ENCODE data around the gene S100B.
A peak's percentile ranks its signal among the peaks of the same experiment; 100 is the strongest.

Gene S100B

GRCh38 chr21:46557469-46557868 is 47.4 kb downstream of the S100B start:
- TF ChIP-seq TCF12 (IDR thresholded peaks at IDR 0.05; ENCODE audit: low read depth): no peak
- TF ChIP-seq RAD21 (IDR thresholded peaks at IDR 0.05; ENCODE audit: low read depth): no peak
- TF ChIP-seq FOXM1 (IDR thresholded peaks at IDR 0.05; ENCODE audit: borderline replicate concordance, low read depth): no peak
- no peak for TF ChIP-seq CEBPB (IDR thresholded peaks at IDR 0.05)
- TF ChIP-seq REST (IDR thresholded peaks at IDR 0.05; ENCODE audit: low read depth): no peak
- no peak for TF ChIP-seq EP300 (IDR thresholded peaks at IDR 0.05; ENCODE audit: borderline replicate concordance)
- TF ChIP-seq ZBTB7A (IDR thresholded peaks at IDR 0.05; ENCODE audit: low read depth): no peak
- TF ChIP-seq, protein P1, sequence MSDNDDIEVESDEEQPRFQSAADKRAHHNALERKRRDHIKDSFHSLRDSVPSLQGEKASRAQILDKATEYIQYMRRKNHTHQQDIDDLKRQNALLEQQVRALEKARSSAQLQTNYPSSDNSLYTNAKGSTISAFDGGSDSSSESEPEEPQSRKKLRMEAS (IDR thresholded peaks at IDR 0.05): no peak
- no peak for TF ChIP-seq NFIC (IDR thresholded peaks at IDR 0.05)
- TF ChIP-seq TEAD4 (IDR thresholded peaks at IDR 0.05): no peak
- TF ChIP-seq, protein P2, sequence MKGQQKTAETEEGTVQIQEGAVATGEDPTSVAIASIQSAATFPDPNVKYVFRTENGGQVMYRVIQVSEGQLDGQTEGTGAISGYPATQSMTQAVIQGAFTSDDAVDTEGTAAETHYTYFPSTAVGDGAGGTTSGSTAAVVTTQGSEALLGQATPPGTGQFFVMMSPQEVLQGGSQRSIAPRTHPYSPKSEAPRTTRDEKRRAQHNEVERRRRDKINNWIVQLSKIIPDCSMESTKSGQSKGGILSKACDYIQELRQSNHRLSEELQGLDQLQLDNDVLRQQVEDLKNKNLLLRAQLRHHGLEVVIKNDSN (IDR thresholded peaks at IDR 0.05): no peak
- no peak for TF ChIP-seq EGR1 (IDR thresholded peaks at IDR 0.05)
- no peak for TF ChIP-seq CREB1 (IDR thresholded peaks at IDR 0.05; ENCODE audit: low read depth)
- no peak for TF ChIP-seq TAF1 (IDR thresholded peaks at IDR 0.05; ENCODE audit: low read depth)
- TF ChIP-seq YY1 (IDR thresholded peaks at IDR 0.05; ENCODE audit: low read depth): no peak

DNA sequence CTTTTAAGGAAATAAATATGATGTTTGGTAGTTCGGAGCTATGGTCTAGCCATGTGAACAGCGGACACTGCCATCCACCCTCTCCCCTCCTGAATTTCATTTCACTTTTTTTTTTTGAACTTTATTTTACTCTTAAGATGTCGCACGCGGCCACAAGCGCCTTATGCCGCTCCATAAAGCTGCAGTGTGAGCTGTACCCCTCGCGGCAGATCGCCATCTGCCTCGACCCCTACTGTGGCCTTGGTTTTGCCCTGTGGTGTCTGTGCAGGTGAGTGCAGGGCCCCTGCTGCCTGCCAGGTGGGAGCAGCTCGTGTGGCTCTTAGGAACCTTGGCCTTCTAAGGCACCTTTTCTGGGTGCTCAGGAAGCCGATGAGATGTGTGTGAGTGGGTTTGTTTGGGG is 48.1 kb downstream of the S100B start:
- no peak for TF ChIP-seq TCF12 (IDR thresholded peaks at IDR 0.05; ENCODE audit: low read depth)
- no peak for TF ChIP-seq EP300 (IDR thresholded peaks at IDR 0.05; ENCODE audit: borderline replicate concordance)
- TF ChIP-seq REST (IDR thresholded peaks at IDR 0.05; ENCODE audit: low read depth): no peak
- TF ChIP-seq, protein P2 (IDR thresholded peaks at IDR 0.05): no peak
- TF ChIP-seq TAF1 (IDR thresholded peaks at IDR 0.05; ENCODE audit: low read depth): no peak
- TF ChIP-seq EGR1 (IDR thresholded peaks at IDR 0.05): no peak
- no peak for TF ChIP-seq CEBPB (IDR thresholded peaks at IDR 0.05)
- TF ChIP-seq NFIC (IDR thresholded peaks at IDR 0.05): no peak
- no peak for TF ChIP-seq FOXM1 (IDR thresholded peaks at IDR 0.05; ENCODE audit: borderline replicate concordance, low read depth)
- no peak for TF ChIP-seq TEAD4 (IDR thresholded peaks at IDR 0.05)
- no peak for TF ChIP-seq RAD21 (IDR thresholded peaks at IDR 0.05; ENCODE audit: low read depth)
- TF ChIP-seq CREB1 (IDR thresholded peaks at IDR 0.05; ENCODE audit: low read depth): no peak
- no peak for TF ChIP-seq ZBTB7A (IDR thresholded peaks at IDR 0.05; ENCODE audit: low read depth)
- TF ChIP-seq, protein P1 (IDR thresholded peaks at IDR 0.05): no peak
- no peak for TF ChIP-seq YY1 (IDR thresholded peaks at IDR 0.05; ENCODE audit: low read depth)

- TF ChIP-seq EGR1 (IDR thresholded peaks at IDR 0.05) (no peak), TAF1 (IDR thresholded peaks at IDR 0.05; ENCODE audit: low read depth) (no peak), REST (IDR thresholded peaks at IDR 0.05; ENCODE audit: low read depth) (no peak), EP300 (IDR thresholded peaks at IDR 0.05; ENCODE audit: borderline replicate concordance) (no peak), TCF12 (IDR thresholded peaks at IDR 0.05; ENCODE audit: low read depth) (no peak), NFIC (IDR thresholded peaks at IDR 0.05) (no peak), CEBPB (IDR thresholded peaks at IDR 0.05) (no peak), FOXM1 (IDR thresholded peaks at IDR 0.05; ENCODE audit: borderline replicate concordance, low read depth) (no peak), TEAD4 (IDR thresholded peaks at IDR 0.05) (no peak), RAD21 (IDR thresholded peaks at IDR 0.05; ENCODE audit: low read depth) (no peak)
- TF ChIP-seq, protein P2 (IDR thresholded peaks at IDR 0.05): no peak
Measured at GRCh38 chr21:46555678-46556077, 49.2 kb downstream of the S100B start.

- TF ChIP-seq EP300 (IDR thresholded peaks at IDR 0.05; ENCODE audit: borderline replicate concordance) (no peak), CREB1 (IDR thresholded peaks at IDR 0.05; ENCODE audit: low read depth) (no peak), TCF12 (IDR thresholded peaks at IDR 0.05; ENCODE audit: low read depth) (0 out of 2 replicates have a peak, but pooled peaks have one; percentile 30), NFIC (IDR thresholded peaks at IDR 0.05) (0 out of 2 replicates have a peak, but pooled peaks have one; percentile 18), ZBTB7A (IDR thresholded peaks at IDR 0.05; ENCODE audit: low read depth) (no peak)
Measured at GRCh38 chr21:46555225-46555617, 49.7 kb downstream of the S100B start.
